K562 treated with DMSO at 1 percent for 24 hours (cell line): ENCODE measurements around the gene CCDC142. TPM values are rescaled to one million over a fixed set of nuclear protein-coding genes. Genes with fewer than 3 reads are reported as not detected.

Experiments
- total RNA-seq: library from RNA; unstranded; fragments of 300-600 nt; gene quantifications from 2 replicates; pipeline ENCODE4 v1.2.3, GENCODE V29; 2022; ENCODE audit warnings: low read depth; ENCODE audit not compliant: insufficient read depth

The CCDC142 gene
- total RNA-seq, 1 experiment from 2014 or later, result 9.2 TPM

Other genes with a start within 250 kb of the CCDC142 start
- gene SLC4A5, start 139.6 kb downstream of the CCDC142 start, total RNA-seq, result 1.1 and 1.4 TPM in 2 replicates
- gene DCTN1, start 102.7 kb downstream of the CCDC142 start, total RNA-seq, result 94.7 and 97.8 TPM in 2 replicates
- 1.5 and 1.9 TPM in 2 replicates for gene C2orf81, start 61.4 kb downstream of the CCDC142 start, total RNA-seq
- 33.5 and 34.9 TPM in 2 replicates for gene WDR54, start 61.3 kb downstream of the CCDC142 start, total RNA-seq
- 7.8 and 9.6 TPM in 2 replicates for gene RTKN, start 41.1 kb downstream of the CCDC142 start, total RNA-seq
- 8.9 and 9.7 TPM in 2 replicates for gene INO80B, start 27.9 kb downstream of the CCDC142 start, total RNA-seq
- gene WBP1, start 24.6 kb downstream of the CCDC142 start, total RNA-seq, result 62.0 and 81.7 TPM in 2 replicates
- gene MOGS, start 17.6 kb downstream of the CCDC142 start, total RNA-seq, result 78.8 and 82.8 TPM in 2 replicates
- 77.4 and 89.1 TPM in 2 replicates for gene MRPL53, start 10.3 kb downstream of the CCDC142 start, total RNA-seq
- 16.8 and 18.6 TPM in 2 replicates for gene TTC31, start 83 bp upstream of the CCDC142 start, total RNA-seq
- gene LBX2, start 16.6 kb upstream of the CCDC142 start, total RNA-seq, result 14.9 and 16.7 TPM in 2 replicates
- gene PCGF1, start 24.7 kb upstream of the CCDC142 start, total RNA-seq, result 21.4 and 28.6 TPM in 2 replicates
- gene TLX2, start 31.5 kb upstream of the CCDC142 start, total RNA-seq, result 0.24 TPM in 1 of 2 replicates, not detected in the other
- gene DQX1, start 43.2 kb upstream of the CCDC142 start, total RNA-seq, result not detected in 2 replicates
- gene AUP1, start 46.7 kb upstream of the CCDC142 start, total RNA-seq, result 156 and 160 TPM in 2 replicates
- 71.6 and 75.8 TPM in 2 replicates for gene HTRA2, start 46.9 kb upstream of the CCDC142 start, total RNA-seq
- gene LOXL3, start 70.9 kb upstream of the CCDC142 start, total RNA-seq, result 0.57 and 0.78 TPM in 2 replicates
- 49.2 and 53.4 TPM in 2 replicates for gene DOK1, start 71.7 kb upstream of the CCDC142 start, total RNA-seq
- gene M1AP, start 165.3 kb upstream of the CCDC142 start, total RNA-seq, result 0.27 TPM in 1 of 2 replicates, not detected in the other
- 8.2 and 9.2 TPM in 2 replicates for gene SEMA4F, start 171.2 kb upstream of the CCDC142 start, total RNA-seq